Nephron (organoid): Measurements from ENCODE around the gene ADD1.

ENCODE experiments used
- H3K27ac Mint-ChIP-seq, 3 experiments: 2 replicates each; pipeline ENCODE4 v1.8.0; 2020; ENCODE audit warnings: mixed read lengths in 3 of 3, mild to moderate bottlenecking in 2 of 3, moderate library complexity in 1 of 3
- H3K27me3 Mint-ChIP-seq: 2 replicates; pipeline ENCODE4 v1.8.0; 2021; ENCODE audit warnings: low read depth, mild to moderate bottlenecking, moderate library complexity, mixed read lengths
- H3K36me3 Mint-ChIP-seq: 2 replicates; pipeline ENCODE4 v1.8.0; 2020; ENCODE audit warnings: low read depth, mixed read lengths
- H3K4me1 Mint-ChIP-seq: 2 replicates; pipeline ENCODE4 v1.8.0; 2020; ENCODE audit warnings: mixed read lengths
- H3K4me3 Mint-ChIP-seq, 3 experiments: 2 replicates each; pipeline ENCODE4 v1.8.0; 2020; ENCODE audit warnings: mild to moderate bottlenecking in 3 of 3, mixed read lengths in 3 of 3, moderate library complexity in 2 of 3
- H3K9me3 Mint-ChIP-seq: 2 replicates; pipeline ENCODE4 v1.8.0; 2020; ENCODE audit warnings: mixed read lengths
- CTCF ChIP-seq, 3 experiments: fragments of 200-600 bp; sonication (generic); IDR thresholded peaks; one replicate each; pipeline ENCODE4 v1.5.0; 2021; ENCODE audit warnings: antibody characterized with exemption in 3 of 3; ENCODE audit not compliant: unreplicated experiment in 3 of 3

The ADD1 gene

GRCh38 chr4:2865196-2865780 is 21.6 kb downstream of the ADD1 start:
- Mint-ChIP-seq H3K4me1 (peaks cover 85% of the 10 kb centered on the region), H3K36me3 (no peaks in the 10 kb centered on the region), H3K9me3 (no peaks in the 10 kb centered on the region), H3K27me3 (no peaks in the 10 kb centered on the region), H3K27ac (peak overlapping the region; percentile 4 to 85 (median 25)), H3K4me3 (no peak overlapping the region)
- no peak for TF ChIP-seq CTCF (IDR thresholded peaks at IDR 0.05; ENCODE audit: unreplicated experiment in 3 of 3)

- no peak for TF ChIP-seq CTCF (IDR thresholded peaks at IDR 0.05; ENCODE audit: unreplicated experiment in 3 of 3)
- H3K4me1 Mint-ChIP-seq = peaks cover 83% of the 10 kb centered on the region
- no peak overlapping the region for H3K4me3 Mint-ChIP-seq
- H3K36me3 Mint-ChIP-seq = peaks cover 3% of the 10 kb centered on the region
- no peaks in the 10 kb centered on the region for H3K9me3 Mint-ChIP-seq
- H3K27ac Mint-ChIP-seq = peak overlapping the region in 2 of 3 experiments; percentile 28 to 85
- H3K27me3 Mint-ChIP-seq = no peaks in the 10 kb centered on the region
Observed at GRCh38 chr4:2866160-2866861, 22.7 kb downstream of the ADD1 start.

- Mint-ChIP-seq H3K36me3 (peaks cover 6% of the 10 kb centered on the region), H3K4me1 (peaks cover 83% of the 10 kb centered on the region), H3K27ac (peak overlapping the region; percentile 83 to 89 (median 85)), H3K4me3 (peak overlapping the region in 1 of 3 experiments; percentile 4), H3K27me3 (no peaks in the 10 kb centered on the region), H3K9me3 (no peaks in the 10 kb centered on the region)
- TF ChIP-seq CTCF (IDR thresholded peaks at IDR 0.05; ENCODE audit: unreplicated experiment in 3 of 3) = no peak
Observed at GRCh38 chr4:2866891-2867290, 23.2 kb downstream of the ADD1 start.

GRCh38 chr4:2867758-2868491 is 24.3 kb downstream of the ADD1 start:
- no peaks in the 10 kb centered on the region for H3K9me3 Mint-ChIP-seq
- no peak for TF ChIP-seq CTCF (IDR thresholded peaks at IDR 0.05; ENCODE audit: unreplicated experiment in 3 of 3)
- H3K4me1 Mint-ChIP-seq = peaks cover 75% of the 10 kb centered on the region
- H3K27ac Mint-ChIP-seq = peak overlapping the region; percentile 83 to 89 (median 85)
- H3K4me3 Mint-ChIP-seq = peak overlapping the region; percentile 24 to 74 (median 62)
- peaks cover 7% of the 10 kb centered on the region for H3K36me3 Mint-ChIP-seq
- no peaks in the 10 kb centered on the region for H3K27me3 Mint-ChIP-seq

- H3K9me3 Mint-ChIP-seq = no peaks in the 10 kb centered on the region
- peak overlapping the region; percentile 83 to 89 (median 85) for H3K27ac Mint-ChIP-seq
- no peaks in the 10 kb centered on the region for H3K27me3 Mint-ChIP-seq
- H3K4me3 Mint-ChIP-seq = peak overlapping the region; percentile 16 to 74 (median 62)
- peaks cover 7% of the 10 kb centered on the region for H3K36me3 Mint-ChIP-seq
- H3K4me1 Mint-ChIP-seq = peaks cover 74% of the 10 kb centered on the region
- TF ChIP-seq CTCF (IDR thresholded peaks at IDR 0.05; ENCODE audit: unreplicated experiment in 3 of 3) = no peak
Observed at GRCh38 chr4:2868877-2869487, 25.3 kb downstream of the ADD1 start.
